GM21528 (cell line): Measurements from ENCODE around the gene CD59.
A peak's percentile ranks its signal among the peaks of the same experiment; 100 is the strongest.
"Not testable (repeated sequence)": the region's sequence is repeated elsewhere in the genome, so short reads cannot be mapped to it uniquely, and the experiment has no call there.

ENCODE experiments used
- ATAC-seq: cut with Tn5 transposase; IDR thresholded peaks from one replicate; pipeline ENCODE4 v1.9.1; 2021; ENCODE audit warnings: mild to moderate bottlenecking, moderate library complexity; ENCODE audit not compliant: unreplicated experiment, low FRiP score

The CD59 gene

DNA sequence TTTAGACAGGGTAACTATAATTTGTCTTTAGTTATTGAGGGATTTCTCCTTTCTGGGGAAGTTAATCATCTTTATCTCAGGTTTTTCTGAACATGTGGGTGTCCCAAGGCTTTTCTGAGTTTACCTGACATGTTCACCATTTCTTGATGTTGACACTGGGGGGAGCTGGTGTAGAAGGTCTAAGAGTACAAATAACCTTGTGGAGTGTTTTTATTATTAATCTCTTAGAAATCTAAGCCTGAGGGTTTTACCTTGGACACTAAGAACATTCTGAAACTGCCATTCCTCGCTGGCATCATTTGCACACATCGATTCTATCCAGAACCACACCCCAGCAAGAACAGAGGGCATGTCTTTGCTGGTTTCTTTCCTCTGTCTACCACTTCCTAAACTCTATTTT lies 20.0 kb downstream of the CD59 start:
- ATAC-seq: no peak

DNA sequence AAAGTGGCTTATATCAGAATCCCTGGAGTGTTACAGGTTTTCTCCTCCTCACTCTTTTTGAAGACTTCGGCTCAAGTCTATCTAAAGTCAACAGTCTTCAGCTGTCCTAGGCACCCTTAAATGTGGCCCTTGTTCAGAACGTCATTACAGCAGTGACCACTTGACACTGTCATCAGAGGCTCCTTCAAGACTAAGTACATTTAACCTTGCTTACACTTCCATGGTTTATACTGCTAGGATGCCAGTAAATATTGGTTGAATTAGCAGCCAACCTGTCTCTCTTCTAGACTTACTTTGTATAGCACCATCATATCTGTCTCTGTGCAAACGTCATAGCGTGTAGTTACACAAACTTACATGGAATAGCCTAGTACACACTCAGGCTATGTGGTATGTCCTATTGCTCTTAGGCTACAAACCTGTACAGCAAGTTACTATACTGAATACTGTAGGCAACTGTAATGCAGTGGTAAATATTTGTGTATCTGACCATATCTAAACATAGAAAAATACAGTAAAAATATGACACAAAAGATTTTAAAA lies 22.3 kb downstream of the CD59 start:
- no peak for ATAC-seq

DNA sequence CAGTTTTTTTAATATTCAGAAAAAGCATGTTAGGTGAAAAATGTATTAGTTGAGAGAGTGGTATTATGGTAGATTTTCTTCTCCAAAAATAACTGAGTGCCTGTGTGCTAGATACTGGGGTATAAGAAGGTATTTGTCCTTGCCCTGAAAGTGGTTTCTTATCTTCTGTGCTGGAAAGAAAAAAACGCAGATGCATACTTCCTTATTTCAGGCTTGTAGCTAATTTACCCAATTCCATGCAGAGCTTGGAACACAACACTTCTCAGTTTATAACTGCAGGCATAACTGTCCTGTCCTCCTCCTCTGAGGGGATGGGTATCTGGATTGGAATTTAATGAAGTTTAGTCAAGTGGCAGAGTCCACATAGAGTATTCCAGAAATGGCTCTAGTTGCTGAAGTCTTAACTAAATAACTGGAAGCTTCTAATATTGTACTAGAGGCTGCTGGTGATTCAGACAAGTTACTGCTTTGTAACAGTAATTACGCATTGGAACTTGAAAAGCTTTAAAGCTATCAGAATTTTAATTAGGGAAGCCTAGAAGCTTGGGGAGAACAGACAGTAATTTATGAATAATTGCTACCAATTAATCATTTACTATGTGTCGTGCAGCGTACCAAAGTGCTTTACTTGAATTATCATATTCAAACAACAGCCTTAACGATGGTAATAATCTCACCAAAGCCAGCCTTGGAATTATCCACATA lies 22.9 kb downstream of the CD59 start:
- ATAC-seq: no peak

DNA sequence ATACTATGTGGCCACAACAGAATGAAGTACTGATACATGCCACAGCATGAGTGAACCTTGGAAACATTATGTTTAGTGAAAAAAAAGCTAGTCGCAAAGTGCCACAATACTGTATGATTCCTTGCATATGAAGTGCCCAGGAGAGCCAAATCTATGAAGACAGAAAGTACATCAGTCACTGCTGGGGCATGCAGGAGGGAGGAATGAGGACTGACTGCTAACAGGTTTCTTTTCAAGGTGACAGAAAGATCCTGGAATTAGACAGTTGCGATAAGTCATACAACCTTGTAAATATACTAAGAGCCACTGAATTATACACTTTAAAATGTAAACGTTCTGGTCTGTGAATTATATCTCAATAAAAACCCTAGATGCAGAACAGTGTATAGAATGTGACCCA lies 23.8 kb downstream of the CD59 start:
- no peak for ATAC-seq

DNA sequence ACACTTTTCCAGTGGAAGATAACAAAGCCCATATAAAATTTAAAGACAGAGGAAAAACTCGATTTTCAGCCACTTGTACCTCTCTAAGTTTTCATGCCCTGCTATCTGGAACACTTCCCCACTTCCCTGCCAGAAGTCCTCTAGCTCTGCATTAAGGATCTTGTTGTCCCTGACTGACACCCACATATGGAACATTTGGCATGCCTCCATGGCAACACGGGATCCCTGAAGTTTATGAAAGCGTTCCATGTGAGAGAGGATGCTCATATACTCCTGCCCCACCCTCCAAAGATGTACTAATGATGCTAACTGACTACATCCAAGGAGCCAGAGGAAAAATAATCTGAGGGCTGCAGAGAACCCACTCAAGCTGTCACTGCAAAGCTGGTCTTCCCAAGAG lies 26.8 kb downstream of the CD59 start:
- ATAC-seq: no peak

DNA sequence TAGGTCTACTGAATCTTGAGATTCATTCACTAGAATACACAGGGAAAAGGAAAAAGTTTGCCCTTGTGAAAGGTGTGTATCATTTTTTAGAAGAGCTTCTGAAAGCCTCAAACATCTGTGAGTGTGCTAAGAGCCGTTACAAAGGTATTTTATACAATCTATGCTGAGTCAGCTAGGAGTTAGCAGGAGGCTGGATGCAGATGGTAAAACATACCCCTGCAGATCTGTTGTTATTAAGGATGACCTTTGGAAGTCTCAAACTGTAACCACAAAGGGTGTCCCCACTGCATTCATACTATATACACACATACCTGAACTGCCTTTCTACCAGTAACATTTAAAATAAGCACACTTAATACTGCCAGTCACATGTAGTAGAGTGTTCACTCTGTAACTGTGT lies 27.2 kb downstream of the CD59 start:
- no peak for ATAC-seq

DNA sequence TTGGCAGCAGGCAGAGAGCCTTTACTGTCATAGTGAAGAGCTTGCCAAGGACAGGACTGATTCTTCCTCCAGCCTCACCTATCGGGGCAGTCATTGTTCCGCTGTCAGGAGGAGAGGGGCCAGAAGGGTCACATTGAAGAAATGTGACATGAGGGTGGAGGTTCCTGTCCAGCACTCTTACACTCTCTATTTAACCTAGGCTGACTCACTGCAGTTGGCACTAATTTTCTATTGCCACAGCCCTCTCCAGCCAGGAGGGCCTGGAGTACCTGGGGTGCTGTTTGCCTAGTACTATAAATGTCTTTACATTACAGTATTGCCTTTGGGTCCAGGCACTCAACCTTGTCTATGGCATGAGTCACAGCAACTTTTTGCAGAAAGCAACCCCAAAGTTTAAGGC lies 28.4 kb downstream of the CD59 start:
- ATAC-seq: not testable (repeated sequence)

DNA sequence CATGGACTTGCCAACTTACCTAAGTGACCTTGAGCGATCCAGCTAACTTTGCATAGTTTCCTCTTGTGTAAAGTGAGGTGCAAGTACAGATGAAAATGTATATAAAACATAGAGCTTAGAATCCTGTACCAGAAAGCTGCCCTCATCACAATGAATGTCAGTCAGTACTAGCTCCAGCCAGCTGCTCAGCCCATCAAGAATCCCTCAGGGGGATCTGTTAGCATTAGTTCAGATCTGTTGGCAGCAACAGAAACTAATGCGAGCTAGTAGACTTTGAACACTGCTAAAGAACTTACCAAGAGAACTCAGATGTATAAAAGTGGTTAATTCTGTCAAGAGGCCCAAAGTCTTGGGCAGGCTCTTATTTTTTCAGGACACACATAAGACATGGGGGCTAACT lies 29.3 kb downstream of the CD59 start:
- no peak for ATAC-seq

DNA sequence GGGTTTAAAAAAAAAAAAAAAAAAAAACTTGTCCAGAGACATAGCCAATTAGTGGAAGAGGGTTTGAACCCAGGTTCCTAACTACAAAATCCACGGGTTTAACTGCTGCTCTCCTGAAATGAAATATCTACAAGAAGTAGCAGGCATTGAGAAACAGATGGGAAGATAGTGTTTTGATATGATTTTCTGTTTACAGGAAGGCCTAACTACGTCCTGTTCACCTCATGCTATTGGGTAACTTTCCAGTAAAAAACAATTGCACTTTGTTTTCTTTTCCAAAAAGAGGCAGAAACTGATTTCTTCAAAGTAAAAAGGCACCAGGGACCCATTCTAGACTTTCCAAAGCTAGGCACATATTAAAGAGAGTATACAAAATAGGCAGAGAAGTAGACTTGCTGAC lies 29.7 kb downstream of the CD59 start:
- ATAC-seq: no peak

DNA sequence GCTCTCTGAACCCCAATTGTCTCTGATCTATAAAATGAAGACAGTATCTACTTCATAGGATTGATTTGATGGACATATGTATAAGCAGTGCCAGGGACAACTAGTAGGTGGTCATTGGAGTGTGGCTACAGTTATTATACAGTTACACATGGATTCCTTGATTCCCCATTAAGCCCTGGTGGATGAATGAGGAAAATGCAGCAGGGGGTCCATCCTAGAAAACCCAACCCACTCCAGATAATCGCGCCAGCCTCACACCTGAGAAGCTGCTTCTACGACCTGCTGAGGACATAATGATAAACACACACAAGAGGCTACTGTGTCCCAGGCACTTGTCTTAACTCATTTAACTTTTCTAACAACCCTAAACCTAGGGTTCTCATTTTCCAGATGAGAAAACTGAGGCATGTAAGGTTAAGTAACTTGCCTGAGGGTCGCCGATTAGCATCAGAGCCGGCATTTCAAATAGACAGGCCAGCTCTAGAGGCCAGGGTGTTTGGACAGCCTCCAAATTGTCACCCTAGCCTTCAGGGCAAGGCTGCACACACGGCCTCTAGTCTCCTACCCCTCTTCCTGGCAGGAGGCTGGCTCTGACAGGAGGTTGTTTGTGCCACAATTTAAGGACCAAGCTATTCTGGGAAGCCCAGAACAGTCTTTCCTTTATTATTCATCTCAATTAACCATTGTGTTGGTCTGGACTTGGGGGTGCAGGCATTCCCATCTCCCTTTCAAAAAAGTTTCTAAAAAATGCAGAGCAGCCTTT lies 31.8 kb downstream of the CD59 start:
- no peak for ATAC-seq

DNA sequence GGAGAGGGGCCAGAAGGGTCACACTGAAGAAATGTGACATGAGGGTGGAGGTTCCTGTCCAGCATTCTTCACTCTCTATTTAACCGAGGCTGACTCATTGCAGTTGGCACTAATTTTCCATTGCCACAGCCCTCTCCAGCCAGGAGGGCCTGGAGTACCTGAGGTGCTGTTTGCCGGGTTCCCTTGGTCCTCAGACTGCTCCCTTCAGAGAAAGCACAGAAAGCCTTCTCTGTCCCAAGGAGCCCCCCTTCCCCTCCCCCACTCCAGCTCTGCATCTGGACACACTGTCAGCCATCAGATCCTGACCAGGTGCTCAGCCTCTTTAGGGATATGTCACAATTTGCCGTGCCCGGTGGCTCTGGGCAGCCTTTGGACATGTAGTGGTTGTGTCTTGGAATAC lies 32.4 kb downstream of the CD59 start:
- ATAC-seq: no peak

DNA sequence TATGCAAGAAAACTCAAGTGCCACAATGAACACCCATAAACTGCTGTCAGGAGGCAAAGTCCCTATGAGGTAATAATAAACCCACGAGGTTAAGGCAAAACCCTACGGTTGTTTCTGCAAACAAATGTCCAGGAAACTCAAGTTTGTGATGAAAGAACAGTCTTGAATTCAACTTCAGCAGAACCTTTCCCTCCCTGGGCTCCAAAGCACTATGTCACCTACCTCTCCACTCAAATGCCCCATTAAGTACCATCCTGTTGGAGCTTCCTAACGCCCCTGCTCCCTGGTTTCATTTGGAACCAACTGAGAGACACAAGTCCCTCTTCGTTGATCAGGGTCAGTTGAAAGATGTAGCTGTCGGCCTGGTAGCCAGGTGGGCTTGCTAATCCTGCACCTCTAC lies 33.0 kb downstream of the CD59 start:
- ATAC-seq: no peak

DNA sequence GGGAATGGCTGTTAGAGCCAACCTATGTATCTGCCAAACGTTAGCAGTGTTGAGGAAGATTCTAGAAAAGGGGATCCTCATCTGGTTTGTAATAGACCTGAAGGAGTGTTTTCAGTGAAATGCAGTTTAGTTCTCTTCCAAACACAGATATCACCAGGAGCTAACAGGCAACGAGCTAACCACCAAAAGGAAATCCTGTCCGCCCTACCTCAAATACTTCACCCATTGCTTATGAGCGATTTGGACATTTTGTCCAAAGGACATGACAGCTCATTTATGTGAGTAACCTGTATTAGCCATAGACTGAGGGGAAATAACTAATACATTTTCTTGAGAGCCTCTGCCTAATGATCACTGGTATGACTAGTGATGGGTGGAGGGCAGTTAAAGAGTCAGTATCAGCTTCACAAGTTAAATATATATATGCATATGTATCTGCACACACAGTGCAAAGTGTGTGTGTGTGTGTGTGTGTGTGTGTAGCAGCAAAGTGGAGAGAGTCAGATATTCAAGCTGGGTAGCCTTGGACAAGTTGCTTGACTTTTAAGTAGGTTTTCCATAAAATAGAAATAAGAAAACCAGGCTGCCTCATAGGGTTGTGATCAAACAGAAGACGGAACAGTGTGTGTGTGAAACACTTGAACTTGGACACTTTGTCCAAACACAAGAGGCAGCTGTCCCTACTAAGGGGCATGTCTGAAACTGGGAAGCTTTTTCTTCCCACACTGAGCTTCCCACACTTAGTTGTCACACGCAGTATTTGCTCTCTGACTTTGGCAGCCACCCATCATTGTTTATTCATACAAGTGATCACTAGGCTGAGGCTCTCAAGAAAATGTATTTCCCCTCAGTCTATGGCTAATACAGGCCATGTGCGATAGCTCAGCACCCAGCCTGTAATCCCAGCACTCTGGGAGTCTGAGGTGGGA lies 34.7 kb downstream of the CD59 start:
- no peak for ATAC-seq

DNA sequence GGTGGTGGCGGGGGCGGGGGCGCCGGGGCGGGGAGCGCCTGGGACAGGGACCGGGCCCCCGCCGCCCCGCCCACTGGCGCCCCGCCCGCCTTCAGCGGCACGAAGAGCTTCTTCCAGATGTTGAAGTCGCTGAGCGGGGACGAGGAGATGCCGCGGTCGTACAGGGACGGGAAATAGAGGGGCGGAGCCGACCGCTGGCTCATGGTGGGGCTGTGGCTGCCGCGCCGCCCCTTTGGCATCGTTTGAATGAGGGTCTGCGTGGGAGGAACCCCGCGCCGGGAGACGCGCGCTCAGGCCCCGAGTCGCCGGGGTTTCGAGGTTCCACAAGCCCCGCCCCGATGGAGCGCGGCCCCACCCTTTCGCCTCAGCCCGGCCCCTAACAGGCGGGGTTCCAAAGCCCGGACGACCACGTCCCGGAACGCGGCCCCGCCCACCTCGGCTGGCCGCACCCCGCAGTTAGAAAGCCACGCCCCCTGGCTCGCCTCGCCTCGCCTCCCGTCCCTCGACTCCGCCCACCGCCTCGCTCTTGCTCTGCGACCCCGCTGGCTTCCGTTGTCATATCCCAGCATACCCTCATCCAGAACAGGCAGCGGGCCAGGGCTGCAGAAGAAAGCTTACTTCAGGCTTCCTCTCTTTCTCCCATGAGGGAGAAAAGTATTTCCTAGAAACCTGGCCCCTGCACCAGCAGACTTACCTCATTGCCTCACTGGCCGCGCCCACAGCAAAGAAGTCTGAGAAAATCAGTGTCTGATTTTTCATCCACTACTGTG lies 35.5 kb downstream of the CD59 start, which contains the start of gene C11orf91:
TSS of gene C11orf91 (minus strand) at position 325 of the 770 bp plus-strand sequence. CDS start at position 239, 86 bp downstream.
- peak; percentile 93 for ATAC-seq

DNA sequence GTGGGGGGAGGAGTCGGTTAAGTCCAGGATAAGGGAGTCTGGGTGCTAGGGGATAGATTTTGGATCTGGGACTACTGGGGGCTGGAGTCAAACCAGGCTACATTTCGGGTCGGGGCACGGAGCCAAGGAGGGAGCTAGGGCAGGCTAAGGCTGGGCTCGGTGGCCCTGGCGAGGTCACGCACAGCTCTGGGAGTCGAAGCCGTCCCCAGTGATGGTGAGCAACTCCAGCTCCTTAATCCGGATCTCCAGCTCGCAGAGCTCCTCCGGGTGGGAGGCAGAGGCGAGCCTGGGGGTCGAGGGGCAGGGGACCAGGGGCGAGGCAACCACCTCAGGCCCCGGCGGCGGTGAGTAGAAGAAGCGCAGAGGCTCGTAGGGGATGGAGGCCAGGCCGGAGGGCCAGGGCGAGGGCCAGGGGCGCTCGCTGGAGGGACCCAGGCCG lies 36.1 kb downstream of the CD59 start:
- no peak for ATAC-seq

DNA sequence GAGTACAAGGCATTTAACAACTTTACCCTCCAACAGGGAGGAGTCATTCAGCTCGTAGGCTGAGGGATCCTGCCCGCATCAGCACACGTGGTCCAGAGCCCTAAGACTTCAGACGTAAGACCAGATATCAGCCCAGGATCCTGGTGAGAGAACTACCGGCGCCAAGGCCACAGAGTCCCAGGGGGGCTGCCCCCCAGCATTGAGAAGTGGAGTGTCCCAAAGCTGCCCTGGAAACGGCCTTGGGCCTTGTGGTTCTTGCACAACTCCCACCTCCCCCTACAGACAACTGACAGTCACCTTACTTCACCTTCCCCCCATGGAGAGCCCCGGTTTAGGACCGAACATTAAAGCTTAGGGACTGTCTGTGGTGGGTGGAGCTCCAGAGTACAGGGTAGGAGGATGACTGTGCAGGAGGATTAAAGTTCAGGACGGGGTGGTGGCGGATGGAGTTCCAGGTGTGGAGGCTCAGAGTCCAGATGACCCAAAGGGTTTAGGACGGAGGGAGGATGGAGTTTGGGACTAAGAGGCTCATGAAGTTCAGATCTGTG lies 36.6 kb downstream of the CD59 start:
- no peak for ATAC-seq

DNA sequence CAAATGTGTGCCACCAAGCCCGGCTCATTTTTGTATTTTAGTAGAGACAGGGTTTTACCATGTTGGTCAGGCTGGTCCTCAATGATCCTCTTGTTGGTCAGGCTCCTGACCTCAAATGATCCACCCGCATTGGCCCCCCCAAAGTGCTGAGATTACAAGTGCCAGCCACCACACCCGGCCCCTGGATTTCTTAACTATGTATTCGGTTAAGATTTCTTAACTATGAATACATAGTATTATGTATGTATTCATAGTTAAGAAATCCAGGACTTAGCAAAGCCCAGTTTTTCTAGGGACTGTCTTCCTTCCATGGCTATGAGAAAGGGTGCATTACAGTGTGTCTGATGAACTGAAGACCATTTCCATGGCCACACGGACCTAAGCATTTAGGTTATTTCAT lies 37.3 kb downstream of the CD59 start:
- no peak for ATAC-seq

DNA sequence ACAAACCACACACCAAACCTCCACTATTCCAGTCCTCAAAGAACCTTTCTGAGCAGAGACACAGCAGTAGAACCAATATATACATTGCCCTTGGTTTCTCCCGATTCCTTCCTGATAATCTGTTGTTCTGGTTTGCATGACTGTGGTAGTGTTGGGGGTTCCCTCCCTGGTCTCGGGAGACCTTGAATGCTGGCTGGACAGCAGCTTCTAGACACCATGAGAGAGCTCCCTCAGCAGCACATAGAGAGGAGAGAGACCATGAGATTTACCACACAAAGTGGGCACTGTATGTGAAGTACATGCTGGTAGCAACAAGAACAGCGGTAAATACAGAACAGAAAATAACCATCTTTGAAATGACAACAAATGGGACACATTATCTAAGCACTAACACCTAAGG lies 38.2 kb downstream of the CD59 start:
- no peak for ATAC-seq

DNA sequence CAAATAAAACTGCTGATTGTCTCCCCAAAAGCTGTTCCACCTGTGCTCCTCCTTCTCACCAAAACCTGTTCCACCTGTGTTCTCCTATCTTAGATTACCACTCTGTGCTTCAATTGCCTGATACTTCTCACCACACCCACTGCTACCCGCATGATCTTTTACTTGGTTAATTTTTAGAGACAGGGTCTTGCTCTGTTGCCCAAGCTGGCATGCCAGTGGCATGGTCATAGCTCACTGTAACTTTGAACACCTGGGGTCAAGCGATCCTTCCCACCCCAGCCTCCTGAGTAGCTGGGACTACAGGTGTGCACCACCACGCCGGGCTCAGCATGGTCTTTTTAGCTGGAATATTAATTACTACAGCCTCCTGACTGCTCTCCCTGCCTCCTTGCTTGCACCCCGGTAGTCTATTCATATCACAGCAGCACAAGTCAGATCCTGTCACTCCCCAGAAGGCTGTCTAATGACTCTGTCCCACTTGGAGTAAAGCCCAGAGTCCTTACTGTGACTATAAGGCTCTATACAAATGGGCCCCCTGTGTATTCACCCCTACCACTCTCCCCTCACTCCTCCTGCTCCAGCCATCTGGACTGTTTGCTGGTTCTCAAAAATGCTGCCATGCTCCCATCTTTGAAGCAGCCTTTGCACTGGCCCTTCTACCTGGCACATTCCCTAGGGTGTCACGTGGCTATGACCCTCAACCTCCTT lies 39.1 kb downstream of the CD59 start:
- no peak for ATAC-seq
